GM12892 (cell line): ENCODE measurements around the gene TSPAN13.

Source experiments
- POLR2A ChIP-seq: IDR thresholded peaks from 2 replicates; pipeline ENCODE4 v1.6.1; 2011; ENCODE audit warnings: low read depth, low read length, control low read depth
- POLR2AphosphoS5 ChIP-seq: IDR thresholded peaks from 2 replicates; pipeline ENCODE4 v1.6.1; 2011; ENCODE audit warnings: low read depth, low read length, control low read depth

DNA sequence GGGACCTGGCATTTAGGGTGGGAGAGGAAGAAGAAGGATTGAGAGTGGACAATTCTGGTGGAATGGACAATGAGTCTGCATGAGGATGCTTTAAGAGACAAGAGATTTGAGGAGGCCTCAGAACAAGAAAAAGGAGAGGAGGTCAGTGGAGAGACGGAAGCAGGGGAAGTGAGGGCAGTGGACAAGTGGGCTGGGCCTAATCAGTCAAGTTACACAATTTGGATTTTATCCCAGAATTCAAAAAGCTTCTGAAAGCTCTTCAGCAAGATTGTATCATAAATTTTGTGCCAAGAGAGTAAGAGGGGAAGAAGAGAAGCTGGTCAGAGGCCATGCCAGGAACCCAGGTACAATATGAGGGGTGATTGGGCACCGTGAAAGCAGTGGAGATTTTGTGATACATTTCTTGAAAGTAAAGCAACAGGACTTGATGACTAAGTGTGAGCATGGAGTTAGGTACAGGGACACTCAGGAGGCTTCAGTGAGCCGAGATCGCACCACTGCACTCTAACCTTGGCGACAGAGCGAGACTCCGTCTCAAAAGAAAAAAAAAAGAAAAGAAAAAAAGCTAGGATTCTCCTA is 19.3 kb upstream of the TSPAN13 start:
- TF ChIP-seq POLR2AphosphoS5 (no peak), POLR2A (no peak)
